Kidney (tissue), 14 donors: ENCODE results near the gene NPBWR2. TPM values are rescaled to one million over a fixed set of nuclear protein-coding genes. Genes with fewer than 3 reads are reported as not detected.

Experiments
- DNase-seq, 5 donors: peaks; one replicate each; pipeline ENCODE4 v3.0.0-alpha.2; 2013 to 2020
- FAIRE-seq: peaks from 2 replicates; lab custom pipeline; 2012; peaks lifted over from hg19 to GRCh38; lab: Jason Lieb, UNC
- H3K27ac ChIP-seq, 2 donors: one replicate each; pipeline ENCODE4 v1.7.0; 2013; ENCODE audit warnings: low read depth in 2 of 2, low read length in 2 of 2, inconsistent platforms in 1 of 2
- H3K27me3 ChIP-seq: one replicate; pipeline ENCODE4 v1.7.1; 2013; ENCODE audit warnings: low read length, inconsistent platforms; ENCODE audit not compliant: control insufficient read depth, insufficient read depth
- H3K36me3 ChIP-seq, 3 donors: one replicate each; pipeline versions ENCODE4 v1.7.0 to v1.7.1; 2013; ENCODE audit warnings: low read length in 3 of 3, control low read depth in 1 of 3, inconsistent platforms in 1 of 3; ENCODE audit not compliant: insufficient read depth in 3 of 3, control insufficient read depth in 2 of 3
- H3K4me1 ChIP-seq, 3 donors: one replicate each; pipeline versions ENCODE4 v1.7.0 to v1.7.1; 2013; ENCODE audit warnings: low read length in 3 of 3, inconsistent platforms in 1 of 3, low read depth in 1 of 3; ENCODE audit not compliant: control insufficient read depth in 2 of 3, insufficient read depth in 2 of 3
- H3K4me3 ChIP-seq, 3 donors: one replicate each; pipeline versions ENCODE4 v1.7.0 to v1.8.1; 2013; ENCODE audit warnings: low read length in 3 of 3, control low read depth in 1 of 3, inconsistent platforms in 1 of 3
- H3K9ac ChIP-seq, 3 donors: one replicate each; pipeline versions ENCODE4 v1.7.0 to v1.7.1; 2013; ENCODE audit warnings: low read length in 3 of 3, control low read depth in 1 of 3, inconsistent platforms in 1 of 3
- H3K9me3 ChIP-seq, 3 donors: one replicate each; pipeline versions ENCODE4 v1.7.0 to v1.7.1; 2013; ENCODE audit warnings: low read length in 3 of 3, control low read depth in 1 of 3, inconsistent platforms in 1 of 3; ENCODE audit not compliant: control insufficient read depth in 2 of 3, insufficient read depth in 1 of 3
- CTCF ChIP-seq: IDR thresholded peaks from 3 replicates; pipeline ENCODE4 v1.5.1; 2012; ENCODE audit warnings: mild to moderate bottlenecking, moderate library complexity, borderline replicate concordance; ENCODE audit not compliant: insufficient read depth; ENCODE audit errors: extremely low read depth
- intact Hi-C: fragments of 100-400 bp; cut with DNase I; formaldehyde crosslinking; loops from one replicate; pipeline ENCODE4 v1.11.1; 2022
- polyA plus RNA-seq: library from polyadenylated mRNA; stranded (reverse); fragments of 350-450 nt; fragmentation: Illumina TruSeq; extraction: RNeasy Lipid Tissue Mini Kit (QIAGEN cat#74804); gene quantifications from one replicate; pipeline ENCODE4 v1.2.3, GENCODE V29; 2014; ENCODE audit warnings: low read depth, low replicate concordance; ENCODE audit not compliant: insufficient read depth
- total RNA-seq: library from RNA; stranded (reverse); fragmentation: NEBNext Ultra II Directional; extraction: Animal tissue kit (Norgen Biotek cat#: 25700); gene quantifications from one replicate; pipeline ENCODE4 v1.2.1, GENCODE V29; 2021
- donor health status: control.
- donor health status: control.
- donor health status: control.
- donor health status: control.
- donor health status: control.
- donor health status: DM: yes; HTN: yes; CAD: no.
- donor health status: Normal renal cell carcinoma (clear cell type).

Gene NPBWR2
- total and polyA plus RNA-seq, 2 donors from 2014 or later = not detected

GRCh38 chr20:64075556-64075955 lies 31.8 kb downstream of the NPBWR2 start:
- Histone ChIP-seq H3K36me3 (no peaks in the 10 kb centered on the region), H3K27me3 (no peaks in the 10 kb centered on the region), H3K27ac (no peak overlapping the region), H3K9me3 (no peaks in the 10 kb centered on the region), H3K9ac (no peak overlapping the region), H3K4me3 (no peak overlapping the region), H3K4me1 (peaks cover 0 to 19% (median 3%) of the 10 kb centered on the region in 3 donors)
- no peak for FAIRE-seq
- no peak for DNase-seq
- intact Hi-C loops = no loop called here
- TF ChIP-seq CTCF = no peak

GRCh38 chr20:64074963-64075362 lies 32.4 kb downstream of the NPBWR2 start:
- no peaks in the 10 kb centered on the region for H3K27me3 ChIP-seq
- no peaks in the 10 kb centered on the region for H3K36me3 ChIP-seq
- H3K27ac ChIP-seq = no peak overlapping the region
- DNase-seq (no peak), FAIRE-seq (no peak)
- no peaks in the 10 kb centered on the region for H3K9me3 ChIP-seq
- intact Hi-C loops = no loop called here
- H3K4me3 ChIP-seq = no peak overlapping the region
- H3K4me1 ChIP-seq = peaks cover 0 to 15% (median 3%) of the 10 kb centered on the region in 3 donors
- no peak for TF ChIP-seq CTCF
- H3K9ac ChIP-seq = no peak overlapping the region

- no peak for TF ChIP-seq CTCF
- no peak for FAIRE-seq
Observed at GRCh38 chr20:64074184-64074789, 33.1 kb downstream of the NPBWR2 start.

More at GRCh38 chr20:64074184-64074789, 33.1 kb downstream of the NPBWR2 start:
- H3K4me3 ChIP-seq = no peak overlapping the region
- peaks cover 0 to 14% (median 3%) of the 10 kb centered on the region in 3 donors for H3K4me1 ChIP-seq
- no peaks in the 10 kb centered on the region for H3K9me3 ChIP-seq
- H3K9ac ChIP-seq = no peak overlapping the region
- H3K36me3 ChIP-seq = no peaks in the 10 kb centered on the region
- H3K27ac ChIP-seq = no peak overlapping the region
- DNase-seq = no peak
- intact Hi-C loops = no loop called here
- H3K27me3 ChIP-seq = no peaks in the 10 kb centered on the region
